Measurements from ENCODE around the gene SERPINB6.
"Not testable (repeated sequence)": the region's sequence is repeated elsewhere in the genome, so short reads cannot be mapped to it uniquely, and the experiment has no call there.

SERPINB6 gene

DNA sequence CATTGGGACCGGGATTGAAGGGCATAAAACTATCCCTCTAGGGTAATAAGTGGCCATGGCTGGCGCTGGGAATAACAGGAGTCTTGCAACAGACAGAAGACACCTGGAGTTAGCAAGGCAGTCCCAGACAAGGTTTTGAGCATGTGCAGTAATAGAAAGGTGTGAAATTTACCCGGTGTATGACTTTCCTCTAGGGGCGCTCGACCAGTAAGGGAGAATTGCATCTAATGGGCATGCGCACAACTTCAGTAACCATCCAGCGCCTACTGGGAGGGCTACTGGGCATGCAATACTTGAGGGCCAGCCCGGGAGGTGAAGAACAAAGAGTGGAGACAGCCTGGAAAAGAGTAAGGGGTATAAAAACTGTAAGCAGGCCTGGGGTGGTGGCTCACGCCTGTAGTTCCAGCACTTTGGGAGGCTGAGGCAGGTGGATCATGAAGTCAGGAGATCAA is 32.7 kb downstream of the SERPINB6 start:
- no peak for DNase-seq (ENCODE audit: low spot score)

DNA sequence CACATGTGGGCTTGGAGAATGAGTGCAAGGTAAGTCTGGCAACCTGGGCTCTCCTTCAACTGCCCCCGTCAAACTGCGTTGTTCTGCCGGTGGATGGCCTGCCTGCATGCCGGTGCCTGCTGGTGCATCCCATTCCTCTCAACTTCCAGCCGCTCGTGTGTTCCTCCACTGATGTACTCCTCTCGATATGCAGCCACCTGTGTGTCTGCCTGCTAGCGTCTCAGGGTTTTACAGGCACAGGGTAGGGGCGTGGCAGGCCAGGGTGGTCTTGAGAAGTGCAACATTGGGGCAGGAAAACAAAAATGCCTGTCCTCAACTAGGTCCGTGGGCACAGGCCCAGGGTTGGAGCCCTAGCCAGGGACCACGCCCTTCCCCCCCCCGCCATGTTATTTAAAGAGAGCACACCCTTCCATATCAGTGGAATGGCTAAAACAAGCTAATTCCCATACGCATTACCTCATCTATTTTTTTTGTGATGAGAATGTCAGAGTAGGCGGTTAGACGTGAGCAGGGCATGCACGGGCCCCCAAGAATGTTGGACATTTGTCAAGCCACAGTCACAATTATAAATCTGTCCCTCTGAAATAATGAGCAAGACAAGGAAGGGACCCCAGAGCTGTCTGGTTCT is 33.2 kb downstream of the SERPINB6 start:
- no peak for DNase-seq (ENCODE audit: low spot score)

DNA sequence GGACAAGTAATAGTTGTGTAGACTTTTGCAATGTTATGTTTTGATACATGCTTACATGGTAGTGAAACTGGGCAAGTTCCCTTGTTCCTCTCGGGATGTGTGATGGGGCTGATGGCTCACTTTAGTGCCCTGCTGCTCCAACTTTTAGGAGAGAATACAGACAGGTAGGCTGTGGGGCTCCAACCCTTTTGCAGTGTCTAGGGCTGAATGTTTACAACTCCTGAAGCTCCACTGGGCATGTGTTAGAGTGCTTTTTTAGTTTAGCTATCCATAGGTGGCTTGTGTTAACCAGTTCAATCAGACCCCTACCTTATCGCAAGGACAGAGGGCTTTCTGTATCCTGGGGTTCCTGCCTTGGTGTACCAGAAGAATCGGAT is 33.8 kb downstream of the SERPINB6 start:
- DNase-seq (ENCODE audit: low spot score): no peak

DNA sequence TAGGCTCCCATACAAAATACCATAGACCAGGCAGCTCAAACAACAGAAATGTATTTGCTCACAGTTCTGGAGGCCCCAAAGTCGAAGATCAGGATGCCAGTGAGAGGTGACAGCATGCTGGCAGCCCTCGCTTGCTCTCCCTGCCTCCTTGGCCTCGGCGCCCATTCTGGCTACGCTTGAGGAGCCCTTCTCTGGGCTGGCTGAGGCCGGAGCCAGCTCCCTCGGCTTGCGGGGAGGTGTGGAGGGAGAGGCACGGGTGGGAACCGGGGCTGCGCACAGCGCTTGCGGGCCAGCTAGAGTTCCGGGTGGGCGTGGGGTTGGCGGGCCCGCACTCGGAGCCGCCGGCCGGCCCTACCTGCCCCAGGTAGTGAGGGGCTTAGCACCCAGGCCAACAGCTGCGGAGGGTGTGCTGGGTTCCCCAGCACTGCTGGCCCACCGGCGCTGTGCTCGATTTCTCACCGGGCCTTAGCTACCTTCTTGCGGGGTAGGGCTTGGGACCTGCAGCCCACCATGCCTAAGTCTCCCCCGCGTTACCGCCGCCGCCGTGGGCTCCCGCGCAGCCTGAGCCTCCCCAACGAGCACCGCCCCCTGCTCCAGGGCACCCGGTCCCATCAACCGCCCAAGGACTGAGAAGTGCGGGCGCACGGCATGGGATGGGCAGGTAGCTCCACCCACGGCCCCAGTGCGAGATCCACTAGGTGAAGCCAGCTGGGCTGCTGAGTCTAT is 35.6 kb downstream of the SERPINB6 start:
- DNase-seq (ENCODE audit: low spot score): no peak

DNA sequence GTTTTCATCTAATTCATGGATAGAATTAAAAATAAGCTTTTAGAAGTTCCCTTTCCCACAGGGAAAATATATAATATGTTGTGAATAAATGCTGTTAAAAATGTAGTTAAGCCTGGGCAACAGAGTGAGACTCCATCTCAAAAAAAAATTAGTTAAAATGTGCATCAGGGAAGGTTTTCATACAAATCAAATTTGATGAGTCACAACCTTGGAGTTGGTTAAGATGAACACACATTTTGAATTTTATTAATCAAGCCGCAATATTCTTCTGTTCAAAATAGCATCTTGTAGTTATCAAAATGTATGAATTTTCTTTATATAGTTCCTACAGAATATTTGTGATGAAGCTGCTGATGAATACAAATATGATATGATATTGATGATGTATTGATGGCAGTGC is 37.3 kb downstream of the SERPINB6 start:
- DNase-seq (ENCODE audit: low spot score): no peak

DNA sequence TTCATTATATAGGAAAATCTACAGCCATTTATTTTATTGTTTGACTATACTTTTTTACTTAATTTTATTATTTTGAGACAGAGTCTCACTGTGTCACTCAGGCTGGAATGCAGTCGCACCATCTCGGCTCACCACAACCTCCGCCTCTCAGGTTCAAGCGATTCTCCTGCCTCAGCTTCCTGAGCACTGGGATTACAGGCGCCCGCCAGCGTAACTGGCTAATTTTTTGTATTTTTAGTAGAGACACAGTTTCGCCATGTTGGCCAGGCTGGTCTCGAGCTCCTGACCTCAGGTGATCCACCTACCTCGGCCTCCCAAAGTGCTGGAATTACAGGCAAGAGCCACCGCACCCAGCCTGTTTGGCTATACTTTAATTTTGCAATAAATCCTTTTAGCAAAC is 38.5 kb downstream of the SERPINB6 start:
- not testable (repeated sequence) for DNase-seq (ENCODE audit: low spot score)

DNA sequence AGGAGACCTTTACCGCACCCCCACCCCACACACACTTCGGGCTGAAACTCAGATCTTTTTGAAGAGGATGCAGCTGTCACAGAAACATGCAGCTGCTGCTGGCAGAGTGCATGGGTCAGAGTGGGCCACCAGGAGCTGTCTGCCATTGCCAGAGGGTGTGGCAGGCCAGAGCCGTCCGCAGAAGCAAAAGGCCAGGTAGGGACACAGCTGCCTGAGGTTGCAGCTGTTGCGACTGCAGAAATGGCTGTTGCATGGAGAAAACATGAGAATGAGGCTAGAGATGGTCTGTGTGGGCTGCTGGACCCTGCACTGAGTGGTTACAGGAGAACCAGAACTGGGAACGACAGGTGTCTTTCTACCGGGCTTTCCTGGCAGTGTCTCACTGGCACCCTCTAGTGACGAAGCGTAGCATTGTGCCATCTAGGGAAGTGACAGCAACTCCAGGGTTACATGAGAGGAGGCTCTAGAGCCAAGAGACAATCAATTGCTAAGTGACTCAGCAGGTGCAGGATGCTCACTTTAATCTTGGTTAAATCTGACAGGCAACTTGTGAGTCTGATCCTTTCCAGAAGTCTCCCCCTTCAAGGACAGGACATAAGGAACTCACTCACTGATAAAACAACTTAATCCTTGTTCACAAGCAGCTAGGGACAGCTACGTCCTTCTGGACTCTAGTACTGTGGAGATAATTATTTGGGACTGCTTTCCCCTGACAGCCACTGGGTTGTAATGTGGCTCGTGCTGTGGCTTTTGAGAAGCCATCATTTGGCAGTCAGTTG is 39.2 kb downstream of the SERPINB6 start:
- peak; percentile 87 for DNase-seq (ENCODE audit: low spot score)

DNA sequence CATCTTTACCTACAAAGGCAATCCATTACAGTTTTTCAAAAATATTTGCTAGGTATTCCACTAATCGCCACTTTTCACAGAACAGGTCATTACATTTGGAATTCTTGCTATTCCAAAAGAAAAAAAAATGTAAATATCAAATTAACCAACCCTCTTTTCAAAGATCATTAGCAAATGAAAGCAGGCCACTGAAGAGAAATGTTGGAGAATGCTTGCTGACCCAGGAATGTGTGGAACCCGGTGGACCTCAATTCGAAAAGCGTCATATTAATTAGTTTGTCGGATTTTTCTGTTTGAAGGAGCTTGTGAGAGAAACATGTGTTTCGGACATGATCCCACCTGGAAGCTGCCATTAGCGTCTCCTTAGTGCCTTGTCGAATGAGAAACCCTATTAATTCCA is 40.3 kb downstream of the SERPINB6 start:
- no peak for DNase-seq (ENCODE audit: low spot score)

DNA sequence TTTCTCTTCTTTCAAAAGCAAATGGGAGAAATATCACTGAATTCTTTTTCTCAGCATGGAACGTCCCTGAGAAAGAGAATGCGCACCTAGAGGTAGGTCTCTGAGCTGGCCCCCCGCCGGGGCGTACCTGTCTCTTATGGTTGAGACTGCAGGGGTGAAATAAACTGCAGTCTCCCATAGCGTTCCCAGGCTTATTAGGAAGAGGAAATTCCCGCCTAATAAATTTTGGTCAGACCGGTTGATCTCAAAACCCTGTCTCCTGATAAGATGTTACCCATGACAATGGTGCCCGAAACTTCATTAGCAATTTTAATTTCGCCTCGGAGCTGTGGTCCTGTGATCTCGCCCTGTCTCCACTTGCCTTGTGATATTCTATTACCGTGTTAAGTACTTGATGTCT is 43.4 kb downstream of the SERPINB6 start:
- not testable (repeated sequence) for DNase-seq (ENCODE audit: low spot score)

DNA sequence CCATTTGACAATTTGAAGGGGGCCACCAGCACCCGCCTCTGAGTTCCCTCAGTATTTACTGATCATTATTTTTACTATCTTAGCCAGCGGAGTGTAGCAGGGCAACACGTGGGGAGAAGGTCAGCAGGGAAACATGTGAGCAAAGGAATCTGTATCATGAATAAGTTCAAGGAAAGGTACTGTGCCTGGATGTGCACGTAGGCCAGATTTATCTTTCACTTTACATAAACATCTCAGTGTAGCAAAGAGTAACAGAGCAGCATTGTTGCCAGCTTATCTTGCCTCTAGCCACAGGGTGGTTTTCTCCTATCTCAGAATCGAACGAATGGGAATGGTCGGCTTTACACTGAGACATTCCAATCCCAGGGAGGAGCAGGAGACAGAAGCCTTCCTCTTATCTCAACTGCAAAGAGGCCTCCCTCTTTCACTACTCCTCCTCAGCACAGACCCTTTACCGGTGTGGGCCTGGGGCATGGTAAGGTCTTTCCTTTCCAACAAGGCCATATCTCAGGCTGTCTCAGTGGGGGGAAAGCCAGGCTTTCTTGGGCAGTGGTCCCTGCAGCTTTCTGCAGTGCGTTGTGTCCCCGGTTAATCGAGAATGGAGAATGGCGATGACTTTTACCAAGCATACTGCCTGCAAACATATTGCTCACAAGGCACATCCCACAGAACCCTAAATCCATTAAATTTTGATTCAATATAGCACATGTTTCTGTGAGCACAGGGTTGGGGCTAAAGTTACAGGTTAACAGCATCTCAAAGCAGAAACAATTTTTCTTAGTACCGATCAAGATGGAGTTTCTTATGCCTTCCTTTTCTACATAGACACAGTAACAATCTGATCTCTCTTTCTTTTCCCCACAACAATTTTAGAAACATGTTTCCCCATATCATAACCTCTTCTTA is 45.3 kb downstream of the SERPINB6 start:
- DNase-seq (ENCODE audit: low spot score): not testable (repeated sequence)

DNA sequence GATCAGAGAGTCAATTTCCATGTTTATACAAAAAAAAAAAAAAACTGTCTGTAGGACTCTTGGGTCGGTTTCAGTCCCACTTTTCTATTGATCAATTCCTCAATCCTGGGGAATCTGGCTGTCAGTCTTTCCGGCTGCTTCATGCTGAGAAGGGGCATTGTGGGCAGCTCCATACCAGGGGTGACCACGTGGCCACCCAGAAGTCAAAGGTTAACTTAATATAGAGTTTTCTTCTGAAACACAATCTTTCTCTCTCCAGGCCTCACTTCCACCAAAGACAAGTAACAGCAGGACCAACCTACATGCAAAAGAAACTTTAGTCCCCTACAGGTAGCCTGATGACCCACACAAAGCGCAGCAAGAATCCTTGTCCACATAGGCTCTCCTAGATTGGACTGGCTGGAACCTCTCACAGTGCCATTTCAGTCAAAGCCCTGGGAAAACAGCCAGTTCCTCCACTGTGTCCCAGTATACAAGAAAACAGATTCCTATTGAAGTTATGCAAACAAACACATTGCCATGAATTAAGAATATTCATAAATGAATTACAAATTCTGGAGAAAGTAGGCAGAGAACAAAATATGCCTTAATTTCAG is 49.7 kb downstream of the SERPINB6 start:
- DNase-seq (ENCODE audit: low spot score): no peak

DNA sequence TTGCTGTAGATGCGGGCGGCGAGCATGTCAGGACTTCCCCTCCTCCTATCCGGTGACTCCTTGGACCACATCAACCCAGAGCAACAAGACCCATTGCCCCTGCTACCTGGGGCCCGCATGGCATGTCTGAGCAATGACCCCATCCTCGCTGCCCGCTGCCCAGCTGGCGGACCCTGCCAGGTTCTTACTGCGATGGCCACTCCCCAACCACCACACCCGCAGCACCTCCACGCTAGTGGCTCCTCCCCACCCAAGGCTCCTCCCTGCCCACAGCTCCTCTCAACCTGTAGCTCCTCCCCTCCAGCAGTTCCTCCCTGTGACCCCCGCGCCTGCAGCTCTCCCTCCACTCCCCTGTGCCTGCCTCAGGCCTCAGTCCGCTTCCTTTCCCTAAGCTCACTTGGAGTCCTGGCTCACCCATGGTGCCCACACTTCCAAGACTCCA is 50.7 kb downstream of the SERPINB6 start:
- no peak for DNase-seq (ENCODE audit: low spot score)

DNA sequence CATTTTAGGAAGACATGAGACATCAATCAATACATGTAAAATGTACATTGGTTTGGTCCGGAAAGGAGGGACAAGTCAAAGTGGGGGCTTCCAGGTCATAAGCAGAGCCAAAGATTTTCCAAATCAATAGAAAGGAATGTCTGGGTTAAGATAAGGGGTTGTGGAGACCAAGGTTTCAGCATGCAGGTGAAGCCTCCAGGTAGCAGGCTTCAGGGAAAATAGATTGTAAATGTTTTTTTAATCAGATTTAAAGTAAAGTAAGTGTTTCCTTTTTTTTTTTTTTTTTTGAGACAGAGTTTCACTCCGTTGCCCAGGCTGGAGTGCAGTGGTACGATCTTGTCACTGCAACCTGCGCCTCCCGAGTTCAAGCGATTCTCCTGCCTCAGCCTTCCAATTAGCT is 51.5 kb downstream of the SERPINB6 start:
- no peak for DNase-seq (ENCODE audit: low spot score)

DNA sequence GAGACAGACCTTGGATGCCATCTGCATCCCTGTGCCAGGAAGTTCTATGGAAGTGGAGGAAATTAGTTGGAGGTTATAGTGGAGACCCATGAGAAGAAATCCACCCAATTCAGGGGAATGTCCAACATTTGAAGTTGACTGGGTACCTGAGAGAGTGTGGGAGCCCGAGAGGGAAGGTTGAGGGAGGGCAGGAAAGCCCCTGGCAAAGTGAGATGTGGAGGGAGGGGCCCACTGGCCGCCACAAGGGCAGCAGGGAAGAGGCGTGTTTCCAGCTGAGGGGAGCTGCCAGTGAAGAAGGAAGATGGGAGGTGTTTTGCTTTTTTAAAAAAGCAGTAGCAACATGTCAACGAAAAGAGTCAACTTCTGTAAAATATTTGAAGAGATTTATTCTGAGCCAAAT is 52.0 kb downstream of the SERPINB6 start:
- DNase-seq (ENCODE audit: low spot score): no peak

DNA sequence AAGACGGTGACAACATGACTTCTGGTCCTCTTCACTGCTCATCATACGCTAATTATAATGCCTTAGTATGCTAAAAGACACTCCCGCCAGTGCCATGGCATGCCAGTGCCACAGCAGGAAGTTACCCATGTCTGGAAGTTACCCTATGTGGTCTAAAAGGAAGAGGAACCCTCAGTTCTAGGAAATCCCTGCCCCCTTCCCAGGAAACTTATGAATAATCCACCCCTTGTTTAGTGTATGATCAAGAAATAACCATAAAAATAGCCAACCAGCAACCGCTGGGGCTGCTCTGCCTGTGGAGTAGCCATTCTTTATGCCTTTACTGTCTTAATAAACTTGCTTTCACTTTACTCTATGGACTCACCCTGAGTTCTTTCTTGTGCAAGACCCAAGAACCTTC is 52.4 kb downstream of the SERPINB6 start:
- no peak for DNase-seq (ENCODE audit: low spot score)

DNA sequence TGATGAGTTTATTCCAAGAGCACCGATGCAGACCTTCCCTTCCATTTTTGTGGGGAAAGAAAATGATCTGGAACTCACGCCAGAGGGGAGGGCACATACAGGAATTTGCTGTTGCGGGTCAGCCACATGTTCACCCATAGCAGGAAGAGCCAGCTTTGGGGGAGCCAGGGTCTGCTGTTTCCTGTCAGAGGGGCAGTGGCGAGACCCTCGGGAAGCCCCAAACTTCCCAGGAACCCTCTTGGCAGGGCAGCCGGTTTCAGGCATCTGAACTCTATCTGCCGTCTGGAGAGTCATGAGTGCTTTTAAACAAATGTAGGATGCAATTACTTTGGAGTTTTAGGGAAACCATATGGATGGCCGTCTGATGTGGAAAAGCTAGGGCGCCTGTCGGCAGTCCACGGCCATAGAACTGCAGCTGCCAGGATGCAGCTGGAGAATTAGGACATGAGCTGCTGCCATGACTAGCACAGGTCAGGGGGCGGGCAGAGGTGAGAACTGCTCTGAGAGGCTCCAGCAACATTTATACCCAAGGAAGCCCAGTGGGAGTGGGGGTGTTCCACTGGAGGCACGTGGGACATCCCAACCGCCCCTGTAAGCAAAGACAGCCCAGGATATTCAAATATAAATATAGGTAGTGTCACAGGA is 53.4 kb downstream of the SERPINB6 start:
- no peak for DNase-seq (ENCODE audit: low spot score)

DNA sequence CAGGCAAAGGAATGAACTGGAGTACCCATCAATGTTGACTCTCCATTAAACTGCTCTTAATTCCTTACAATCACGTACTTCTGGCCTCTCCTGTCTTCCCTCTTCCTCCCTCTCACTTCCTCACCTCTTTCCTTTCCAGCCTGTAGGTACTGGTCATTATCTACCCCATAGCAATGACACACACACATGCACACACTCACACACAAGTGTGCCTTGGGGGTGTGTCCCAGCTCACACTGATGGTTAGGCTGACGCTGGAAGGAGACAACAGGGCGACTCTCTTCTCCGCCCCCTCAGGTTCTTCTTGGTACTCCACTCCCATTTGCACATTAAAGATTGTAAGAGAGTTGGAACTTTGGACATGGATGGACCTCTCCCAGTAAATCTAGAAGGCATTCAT is 54.3 kb downstream of the SERPINB6 start:
- no peak for DNase-seq (ENCODE audit: low spot score)

DNA sequence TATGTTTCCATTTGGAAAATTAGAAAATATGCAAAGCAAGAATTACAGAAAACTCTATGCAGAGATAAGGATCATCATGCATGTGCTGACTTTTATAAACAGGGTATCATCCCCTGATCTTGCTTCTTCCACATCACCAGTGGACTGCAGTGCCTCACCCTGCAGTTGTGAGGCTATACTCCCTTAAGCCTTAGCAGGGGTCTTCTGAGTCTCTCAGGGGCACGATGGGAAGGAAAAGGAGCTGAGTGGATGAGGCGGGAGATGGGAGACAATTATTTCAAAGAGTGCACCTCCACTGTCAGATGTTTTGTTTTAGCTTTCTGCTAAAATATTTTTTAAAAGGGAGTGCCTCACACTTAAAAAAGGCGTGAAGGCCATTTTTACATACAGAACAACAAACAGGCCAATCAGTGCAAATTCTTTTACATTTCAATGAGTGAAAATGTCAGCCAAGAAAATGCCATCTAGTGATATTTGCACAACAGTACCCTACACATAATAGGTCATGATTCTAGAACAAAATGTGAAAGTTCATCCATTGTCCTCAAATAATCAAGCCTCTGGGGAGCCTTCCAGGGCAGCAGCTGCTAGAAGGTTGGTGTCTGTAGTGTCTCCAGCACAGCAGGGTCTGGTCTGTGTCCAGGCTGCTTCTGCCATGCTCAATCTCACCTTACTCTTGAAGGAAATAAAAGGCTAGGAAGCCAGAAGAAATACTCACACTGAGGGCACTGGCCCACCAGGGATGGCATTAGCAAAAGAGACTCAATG is 55.0 kb downstream of the SERPINB6 start:
- DNase-seq (ENCODE audit: low spot score): no peak

DNA sequence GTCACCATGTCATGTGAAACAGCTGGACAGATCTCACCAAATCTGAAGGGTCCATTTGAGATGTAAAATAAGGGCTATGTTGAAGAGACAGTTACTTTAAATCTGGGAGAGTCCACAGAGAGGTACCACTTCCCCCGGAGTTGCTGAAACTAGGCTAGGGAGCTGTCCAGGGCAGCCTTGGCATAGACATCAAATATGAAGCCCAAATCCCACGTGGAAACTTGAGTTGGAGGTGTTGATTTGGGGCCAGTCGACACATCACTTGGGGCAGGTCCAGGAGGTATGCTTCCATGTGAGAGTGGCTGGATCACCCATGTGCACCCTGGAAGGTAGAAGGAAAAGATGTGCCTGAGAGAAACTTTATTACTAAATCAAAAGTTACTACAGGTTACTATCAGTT is 56.2 kb downstream of the SERPINB6 start:
- DNase-seq (ENCODE audit: low spot score): no peak

DNA sequence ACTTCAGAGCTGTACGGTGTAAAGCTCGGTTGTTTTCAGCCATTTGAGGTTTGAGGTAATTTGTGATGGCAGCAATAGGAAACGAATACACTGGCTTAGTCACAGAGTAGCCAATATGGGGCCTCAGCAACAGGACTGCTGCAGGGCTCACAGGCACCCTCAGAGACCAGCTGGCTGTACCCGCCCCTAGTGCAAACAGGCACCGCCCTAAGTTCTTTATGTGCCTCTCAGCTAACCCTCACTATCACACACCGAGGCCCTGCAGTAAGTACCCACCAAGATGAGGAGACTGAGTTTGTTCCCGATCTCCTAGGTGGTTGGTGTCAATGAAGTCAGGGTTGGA is 57.1 kb downstream of the SERPINB6 start:
- DNase-seq (ENCODE audit: low spot score): no peak
